Cardiac muscle cell (in vitro differentiated cells and primary cell): Measurements from ENCODE around the gene NAALADL2. TPM values are rescaled to one million over a fixed set of nuclear protein-coding genes. Genes with fewer than 3 reads are reported as not detected.

Source experiments
- DNase-seq, 2 donors: peaks; one replicate each; pipeline versions ENCODE4 v3.0.0 to v3.0.0-alpha.2; 2010 to 2017; ENCODE audit warnings: low read depth in 1 of 2, low spot score in 1 of 2
- H3K27ac ChIP-seq: fragments of 200-600 bp; sonication (generic); 2 replicates; pipeline ENCODE4 v1.5.1; 2016
- H3K27me3 ChIP-seq: fragments of 200-600 bp; sonication (generic); 2 replicates; pipeline ENCODE4 v1.6.0; 2016; ENCODE audit warnings: control low read depth
- H3K36me3 ChIP-seq: fragments of 200-600 bp; sonication (generic); 2 replicates; pipeline ENCODE4 v1.5.1; 2016; ENCODE audit warnings: control low read depth
- H3K4me1 ChIP-seq: fragments of 200-600 bp; sonication (generic); 2 replicates; pipeline ENCODE4 v1.8.1; 2017; ENCODE audit warnings: low read depth, mild to moderate bottlenecking, mixed run types
- H3K4me3 ChIP-seq: fragments of 200-600 bp; sonication (generic); 2 replicates; pipeline ENCODE4 v1.5.1; 2016; ENCODE audit warnings: mild to moderate bottlenecking
- H3K9me3 ChIP-seq: fragments of 200-600 bp; sonication (generic); 2 replicates; pipeline ENCODE4 v1.5.1; 2017; ENCODE audit warnings: low read depth, mild to moderate bottlenecking, control low read depth
- polyA plus RNA-seq: library from polyadenylated mRNA; unstranded; fragments of >200 nt; fragmentation: Nextera tagmentation; extraction: Ambion mirVana; gene quantifications from 2 replicates; pipeline ENCODE4 v1.2.1, GENCODE V29; 2016
- total RNA-seq: library from RNA; depleted of rRNA; stranded (reverse); fragments of >200 nt; gene quantifications from 2 replicates; pipeline ENCODE4 v1.2.3, GENCODE V29; 2016
- TF ChIP-seq, protein P1 (sequence below): IDR thresholded peaks from 2 replicates; pipeline ENCODE4 v1.5.1; 2012; ENCODE audit warnings: low read depth, mild to moderate bottlenecking, low read length

Gene NAALADL2
- total and polyA plus RNA-seq, 2 experiments from 2014 or later = 2.4 to 3.8 TPM

- DNase-seq = no peak
- no peaks in the 10 kb centered on the region for H3K27me3 ChIP-seq
- H3K9me3 ChIP-seq = no peaks in the 10 kb centered on the region
- no peak overlapping the region for H3K4me3 ChIP-seq
- peaks cover 5% of the 10 kb centered on the region for H3K4me1 ChIP-seq
- H3K27ac ChIP-seq = no peak overlapping the region
- H3K36me3 ChIP-seq = no peaks in the 10 kb centered on the region
- TF ChIP-seq, protein P1, sequence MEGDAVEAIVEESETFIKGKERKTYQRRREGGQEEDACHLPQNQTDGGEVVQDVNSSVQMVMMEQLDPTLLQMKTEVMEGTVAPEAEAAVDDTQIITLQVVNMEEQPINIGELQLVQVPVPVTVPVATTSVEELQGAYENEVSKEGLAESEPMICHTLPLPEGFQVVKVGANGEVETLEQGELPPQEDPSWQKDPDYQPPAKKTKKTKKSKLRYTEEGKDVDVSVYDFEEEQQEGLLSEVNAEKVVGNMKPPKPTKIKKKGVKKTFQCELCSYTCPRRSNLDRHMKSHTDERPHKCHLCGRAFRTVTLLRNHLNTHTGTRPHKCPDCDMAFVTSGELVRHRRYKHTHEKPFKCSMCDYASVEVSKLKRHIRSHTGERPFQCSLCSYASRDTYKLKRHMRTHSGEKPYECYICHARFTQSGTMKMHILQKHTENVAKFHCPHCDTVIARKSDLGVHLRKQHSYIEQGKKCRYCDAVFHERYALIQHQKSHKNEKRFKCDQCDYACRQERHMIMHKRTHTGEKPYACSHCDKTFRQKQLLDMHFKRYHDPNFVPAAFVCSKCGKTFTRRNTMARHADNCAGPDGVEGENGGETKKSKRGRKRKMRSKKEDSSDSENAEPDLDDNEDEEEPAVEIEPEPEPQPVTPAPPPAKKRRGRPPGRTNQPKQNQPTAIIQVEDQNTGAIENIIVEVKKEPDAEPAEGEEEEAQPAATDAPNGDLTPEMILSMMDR = no peak
These were observed 760.2 kb downstream of the NAALADL2 start for GRCh38 chr3:175619369-175619768.

DNA sequence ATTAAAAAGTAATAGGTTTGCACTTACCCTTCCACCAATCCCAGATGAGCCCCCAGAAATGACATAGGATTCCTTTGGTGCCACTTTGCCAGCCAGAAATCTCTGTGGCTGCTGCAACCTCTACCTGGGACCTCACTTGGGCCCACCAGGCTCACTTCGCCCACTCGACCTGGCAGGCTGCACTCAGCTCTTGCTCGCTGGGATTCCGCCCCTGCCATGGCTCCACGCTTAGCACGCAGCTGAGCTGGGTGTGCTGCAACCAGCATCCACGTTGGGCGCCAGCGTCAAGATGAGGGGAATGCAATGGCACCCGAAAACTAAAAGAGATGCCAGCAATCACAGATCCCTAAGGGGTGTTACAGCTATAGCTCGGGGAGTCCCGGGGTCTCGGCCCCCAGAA lies 761.0 kb downstream of the NAALADL2 start:
- no peak for DNase-seq
- Histone ChIP-seq H3K4me1 (peaks cover 5% of the 10 kb centered on the region), H3K27me3 (no peaks in the 10 kb centered on the region), H3K27ac (no peak overlapping the region), H3K36me3 (no peaks in the 10 kb centered on the region), H3K9me3 (peaks cover under 1% of the 10 kb centered on the region), H3K4me3 (no peak overlapping the region)
- TF ChIP-seq, protein P1 = no peak

DNA sequence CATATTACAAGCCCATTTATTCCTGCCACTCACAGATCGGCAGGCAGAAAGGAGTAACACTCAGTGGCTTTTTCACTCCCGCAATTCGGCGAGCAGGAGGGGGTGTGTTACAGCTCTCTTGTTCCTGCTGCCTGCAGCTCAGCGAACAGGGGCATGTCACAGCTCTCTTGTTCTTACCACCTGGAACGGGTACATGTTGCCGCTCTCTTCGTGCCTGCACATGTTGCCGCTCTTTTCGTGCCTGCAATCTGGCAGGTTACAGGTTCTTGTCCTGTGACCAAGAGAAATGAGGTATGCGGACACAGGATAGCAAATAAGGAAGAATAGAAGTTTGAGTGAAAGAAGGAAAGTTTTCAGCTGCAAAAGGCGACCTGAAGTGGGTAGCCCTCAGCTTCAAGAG lies 761.4 kb downstream of the NAALADL2 start:
- TF ChIP-seq, protein P1 = no peak
- peaks cover 2% of the 10 kb centered on the region for H3K9me3 ChIP-seq

GRCh38 chr3:175640958-175641357 lies 781.8 kb downstream of the NAALADL2 start:
- no peaks in the 10 kb centered on the region for H3K4me1 ChIP-seq
- TF ChIP-seq, protein P1 = no peak
- H3K36me3 ChIP-seq = no peaks in the 10 kb centered on the region
- H3K27ac ChIP-seq = no peak overlapping the region
- no peak overlapping the region for H3K4me3 ChIP-seq
- no peaks in the 10 kb centered on the region for H3K27me3 ChIP-seq
- no peak for DNase-seq
- no peaks in the 10 kb centered on the region for H3K9me3 ChIP-seq

More for the DNA sequence above, 761.4 kb downstream of the NAALADL2 start:
- H3K4me1 ChIP-seq = peaks cover 5% of the 10 kb centered on the region
- H3K4me3 ChIP-seq = no peak overlapping the region
- H3K27ac ChIP-seq = no peak overlapping the region
- H3K36me3 ChIP-seq = no peaks in the 10 kb centered on the region
- no peaks in the 10 kb centered on the region for H3K27me3 ChIP-seq
- DNase-seq = no peak

- Histone ChIP-seq H3K27ac (no peak overlapping the region), H3K36me3 (no peaks in the 10 kb centered on the region), H3K4me3 (no peak overlapping the region), H3K4me1 (no peaks in the 10 kb centered on the region), H3K27me3 (no peaks in the 10 kb centered on the region), H3K9me3 (no peaks in the 10 kb centered on the region)
- no peak for DNase-seq
- TF ChIP-seq, protein P1 = no peak
These were observed 787.7 kb downstream of the NAALADL2 start for GRCh38 chr3:175646865-175647264.

DNA sequence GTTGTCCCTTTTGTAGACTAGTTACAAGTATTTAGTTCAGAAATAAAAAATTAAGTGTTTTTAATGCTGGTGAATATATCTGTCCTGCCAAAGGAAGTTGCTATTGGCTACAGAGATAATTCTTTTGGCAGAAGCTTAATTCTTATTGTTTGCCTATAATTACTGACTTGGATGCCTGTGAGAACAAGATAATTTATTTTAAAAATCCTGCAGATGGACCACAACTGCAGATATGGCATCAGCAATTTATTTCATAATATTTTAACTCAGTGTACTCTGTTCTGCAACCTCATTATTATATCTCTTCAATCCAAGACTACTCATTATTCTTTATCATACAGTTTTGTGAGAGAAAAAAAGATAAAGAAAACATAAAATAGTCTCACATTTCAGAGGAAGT lies 789.8 kb downstream of the NAALADL2 start:
- Histone ChIP-seq H3K27ac (no peak overlapping the region), H3K4me1 (no peaks in the 10 kb centered on the region), H3K27me3 (no peaks in the 10 kb centered on the region), H3K9me3 (no peaks in the 10 kb centered on the region), H3K4me3 (no peak overlapping the region), H3K36me3 (no peaks in the 10 kb centered on the region)
- peak in 1 of 2 donors; percentile 20 for DNase-seq
- TF ChIP-seq, protein P1 = no peak
